ENCODE results near the gene OR13A1. TPM values are rescaled to one million over a fixed set of nuclear protein-coding genes. Genes with fewer than 3 reads are reported as not detected.

OR13A1 gene
- total RNA-seq, 6 donors from 2014 or later = 0.14 to 2.3 (median 0.15) TPM; not detected in 3

GRCh38 chr10:45294681-45295080 is 20.7 kb downstream of the OR13A1 start:
- no peak overlapping the region for H3K27ac ChIP-seq
- ATAC-seq (ENCODE audit: low FRiP score in 2 of 2) (no peak), DNase-seq (no peak)
- H3K36me3 ChIP-seq = no peaks in the 10 kb centered on the region
- no peaks in the 10 kb centered on the region for H3K27me3 ChIP-seq
- H3K9me3 ChIP-seq = peaks cover 0 to 3% (median 0%) of the 10 kb centered on the region in 4 donors
- H3K4me3 ChIP-seq = no peak overlapping the region
- H3K4me1 ChIP-seq = no peaks in the 10 kb centered on the region
- WGBS, 2 donors = 82 to 90% methylated on average over 2 of the region's 2 CpGs
- TF ChIP-seq EP300 (IDR thresholded peaks at IDR 0.05) = no peak
- no peak for TF ChIP-seq CTCF (IDR thresholded peaks at IDR 0.05)
- TF ChIP-seq POLR2AphosphoS5 (IDR thresholded peaks at IDR 0.05) = no peak
- no peak for TF ChIP-seq POLR2A (IDR thresholded peaks at IDR 0.05)

GRCh38 chr10:45286980-45287379 is 28.4 kb downstream of the OR13A1 start:
- WGBS, 2 donors = 80 to 85% methylated on average over 1 of the region's 1 CpG
- TF ChIP-seq POLR2AphosphoS5 (IDR thresholded peaks at IDR 0.05) = no peak
- no peak for TF ChIP-seq POLR2A (IDR thresholded peaks at IDR 0.05)
- TF ChIP-seq CTCF (IDR thresholded peaks at IDR 0.05) = no peak
- TF ChIP-seq EP300 (IDR thresholded peaks at IDR 0.05) = no peak

GRCh38 chr10:45282061-45282460 is 33.3 kb downstream of the OR13A1 start:
- H3K36me3 ChIP-seq = no peaks in the 10 kb centered on the region
- ATAC-seq (ENCODE audit: low FRiP score in 2 of 2) = no peak

More at GRCh38 chr10:45286980-45287379, 28.4 kb downstream of the OR13A1 start:
- ATAC-seq (ENCODE audit: low FRiP score in 2 of 2) (no peak), DNase-seq (no peak)
- no peaks in the 10 kb centered on the region for H3K27me3 ChIP-seq
- H3K4me3 ChIP-seq = no peak overlapping the region
- no peaks in the 10 kb centered on the region for H3K9me3 ChIP-seq
- no peaks in the 10 kb centered on the region for H3K36me3 ChIP-seq
- H3K4me1 ChIP-seq = no peaks in the 10 kb centered on the region
- no peak overlapping the region for H3K27ac ChIP-seq

GRCh38 chr10:45280113-45280760 is 35.2 kb downstream of the OR13A1 start:
- H3K27me3 ChIP-seq = no peaks in the 10 kb centered on the region
- no peak overlapping the region for H3K4me3 ChIP-seq
- 24 to 40% methylated on average over 3 of the region's 3 CpGs for WGBS, 2 donors
- no peak for ATAC-seq (ENCODE audit: low FRiP score in 2 of 2)
- no peak overlapping the region for H3K27ac ChIP-seq
- H3K9me3 ChIP-seq = no peaks in the 10 kb centered on the region
- H3K36me3 ChIP-seq = no peaks in the 10 kb centered on the region
- TF ChIP-seq POLR2AphosphoS5 (IDR thresholded peaks at IDR 0.05) (no peak), CTCF (IDR thresholded peaks at IDR 0.05) (no peak), POLR2A (IDR thresholded peaks at IDR 0.05) (no peak), EP300 (IDR thresholded peaks at IDR 0.05) (no peak)
- no peak for DNase-seq
- no peaks in the 10 kb centered on the region for H3K4me1 ChIP-seq

More at GRCh38 chr10:45282061-45282460, 33.3 kb downstream of the OR13A1 start:
- H3K4me1 ChIP-seq = no peaks in the 10 kb centered on the region
- H3K27ac ChIP-seq = no peak overlapping the region
- no peak overlapping the region for H3K4me3 ChIP-seq
- no peak for DNase-seq
- 48 to 55% methylated on average over 4 of the region's 4 CpGs for WGBS, 2 donors
- no peak for TF ChIP-seq POLR2AphosphoS5 (IDR thresholded peaks at IDR 0.05)
- TF ChIP-seq CTCF (IDR thresholded peaks at IDR 0.05) = no peak
- no peak for TF ChIP-seq EP300 (IDR thresholded peaks at IDR 0.05)
- no peaks in the 10 kb centered on the region for H3K27me3 ChIP-seq
- H3K9me3 ChIP-seq = no peaks in the 10 kb centered on the region

- Histone ChIP-seq H3K4me3 (no peak overlapping the region), H3K4me1 (no peaks in the 10 kb centered on the region), H3K36me3 (no peaks in the 10 kb centered on the region), H3K27ac (no peak overlapping the region), H3K9me3 (no peaks in the 10 kb centered on the region), H3K27me3 (no peaks in the 10 kb centered on the region)
- WGBS, 2 donors = 77 to 86% methylated on average over 1 of the region's 1 CpG
- DNase-seq (no peak), ATAC-seq (ENCODE audit: low FRiP score in 2 of 2) (no peak)
- TF ChIP-seq POLR2AphosphoS5 (IDR thresholded peaks at IDR 0.05) (no peak), EP300 (IDR thresholded peaks at IDR 0.05) (no peak), CTCF (IDR thresholded peaks at IDR 0.05) (no peak), POLR2A (IDR thresholded peaks at IDR 0.05) (no peak)
Measured at GRCh38 chr10:45279682-45280081, 35.7 kb downstream of the OR13A1 start.

Measured in upper lobe of left lung (tissue), 6 donors.